Erythroblast (primary cell): ENCODE data around the gene OR52K1.

ENCODE experiments used
- GATA1 ChIP-seq: IDR thresholded peaks from 2 replicates; pipeline ENCODE4 v1.6.1; 2011; ENCODE audit warnings: low read depth, mild to moderate bottlenecking, control low read depth, low read length, moderate library complexity
- POLR2A ChIP-seq: IDR thresholded peaks from 2 replicates; pipeline ENCODE4 v1.6.1; 2011; ENCODE audit warnings: mild to moderate bottlenecking, low read length

GRCh38 chr11:4541071-4541470 is 58.6 kb downstream of the OR52K1 start:
- TF ChIP-seq POLR2A (no peak), GATA1 (no peak)
